ENCODE data around the gene THSD7B. TPM values are rescaled to one million over a fixed set of nuclear protein-coding genes. Genes with fewer than 3 reads are reported as not detected.

Gene THSD7B
- polyA plus RNA-seq, 2 of the 4 experiments (the other 2 are of a cell fraction), result not detected

DNA sequence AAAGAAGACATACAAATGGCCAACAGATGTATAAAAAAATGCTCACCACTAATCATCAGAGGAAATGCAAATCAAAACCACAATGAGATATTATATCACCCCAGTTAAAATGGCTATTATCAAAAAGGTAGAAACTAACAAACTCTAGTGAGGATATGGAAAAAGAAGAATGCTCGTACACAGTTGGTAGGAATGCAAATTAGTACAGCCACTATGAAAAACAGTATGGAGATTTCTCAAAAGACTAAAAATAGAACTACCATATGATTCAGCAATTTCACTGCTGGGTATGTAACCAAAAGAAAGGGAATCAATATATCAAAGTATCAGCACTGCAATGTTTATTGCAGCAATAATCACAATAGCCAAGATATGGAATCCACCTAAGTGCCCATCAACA is 679.6 kb downstream of the THSD7B start:
- FAIRE-seq (no peak), ATAC-seq (no peak), DNase-seq (ENCODE audit: low read depth in 1 of 2, low spot score in 1 of 2) (no peak)
- Histone ChIP-seq H3K4me1 (no peaks in the 10 kb centered on the region), H3K27ac (no peak overlapping the region), H3K4me3 (no peak overlapping the region), H3K9me3 (no peaks in the 10 kb centered on the region), H3K4me2 (no peak overlapping the region)
- 0% methylated on average over 1 of the region's 1 CpG for WGBS (ENCODE audit: missing lambda C conversion rate)
- ChIA-PET CTCF (no interaction called here), POLR2A (no interaction called here)
- no peak for TF ChIP-seq ZFP36 (IDR thresholded peaks at IDR 0.05; ENCODE audit: borderline replicate concordance, partially characterized antibody)
- TF ChIP-seq PHF8 (IDR thresholded peaks at IDR 0.05; ENCODE audit: borderline replicate concordance, low read depth), result no peak

GRCh38 chr2:137449454-137449853 is 684.1 kb downstream of the THSD7B start:
- no peak overlapping the region for H3K4me2 ChIP-seq
- H3K4me1 ChIP-seq, result no peaks in the 10 kb centered on the region
- H3K27ac ChIP-seq, result no peak overlapping the region
- H3K4me3 ChIP-seq, result no peak overlapping the region
- TF ChIP-seq RCOR1 (IDR thresholded peaks at IDR 0.05; ENCODE audit: low read depth, low read length) (no peak), CHD2 (IDR thresholded peaks at IDR 0.05; ENCODE audit: low read length, partially characterized antibody) (no peak), SREBF2 (IDR thresholded peaks at IDR 0.05) (no peak), TFCP2L1 (CRISPR knock-in tag; IDR thresholded peaks at IDR 0.05) (no peak), MAZ (IDR thresholded peaks at IDR 0.05; ENCODE audit: borderline replicate concordance, low read depth, low read length) (no peak), POLR2A (IDR thresholded peaks at IDR 0.05; ENCODE audit: low read length) (no peak), PHF8 (IDR thresholded peaks at IDR 0.05; ENCODE audit: borderline replicate concordance, low read depth) (no peak), POLR2AphosphoS2 (conservative IDR thresholded peaks at IDR 0.05; ENCODE audit: low read length) (no peak), ELK1 (IDR thresholded peaks at IDR 0.05; ENCODE audit: low read depth, low read length) (no peak), REST (IDR thresholded peaks at IDR 0.05) (no peak), MAFK (IDR thresholded peaks at IDR 0.05; ENCODE audit: partially characterized antibody) (no peak), FOSB (CRISPR knock-in tag; IDR thresholded peaks at IDR 0.05) (no peak), NFE2L2 (conservative IDR thresholded peaks at IDR 0.05; ENCODE audit: low read length) (no peak), HEYL (CRISPR knock-in tag; IDR thresholded peaks at IDR 0.05) (no peak)
- H3K9me3 ChIP-seq, result no peaks in the 10 kb centered on the region
- no peak for FAIRE-seq
- no peak for ATAC-seq
- CTCF ChIA-PET, result no interaction called here
- POLR2A ChIA-PET, result no interaction called here
- no peak for DNase-seq (ENCODE audit: low read depth in 1 of 2, low spot score in 1 of 2)

DNA sequence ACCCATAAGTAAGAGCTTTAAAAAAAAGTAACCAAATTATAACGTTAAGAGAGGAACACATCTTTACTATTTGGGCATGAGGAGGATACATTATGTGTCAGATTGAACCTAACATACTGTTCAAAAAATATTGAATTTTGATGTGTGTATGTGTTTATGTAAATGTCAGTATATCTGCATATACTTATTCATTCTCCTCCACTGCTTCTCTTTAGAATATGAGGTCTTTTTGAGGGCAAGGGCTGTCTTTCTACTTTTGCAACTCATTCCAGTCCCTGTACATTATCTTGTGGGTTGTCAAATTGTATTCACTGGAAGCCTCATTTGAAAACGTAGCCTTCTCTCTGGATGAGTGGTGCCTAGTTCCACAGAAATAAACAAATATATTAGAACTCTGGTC is 689.5 kb downstream of the THSD7B start:
- TF ChIP-seq BCL3 (IDR thresholded peaks at IDR 0.05), result no peak
- no peak for TF ChIP-seq NFE2L2 (conservative IDR thresholded peaks at IDR 0.05; ENCODE audit: low read length)
- no peak for TF ChIP-seq ELK1 (IDR thresholded peaks at IDR 0.05; ENCODE audit: low read depth, low read length)
- no peak for TF ChIP-seq MAFK (IDR thresholded peaks at IDR 0.05; ENCODE audit: partially characterized antibody)
- no peak for TF ChIP-seq HOXB5 (CRISPR knock-in tag; IDR thresholded peaks at IDR 0.05)
- TF ChIP-seq ESRRA (IDR thresholded peaks at IDR 0.05; ENCODE audit: borderline replicate concordance, low read length), result no peak
- TF ChIP-seq EP300 (IDR thresholded peaks at IDR 0.05), result no peak
- TF ChIP-seq HDAC2 (IDR thresholded peaks at IDR 0.05), result no peak
- TF ChIP-seq ZNF302 (CRISPR knock-in tag; IDR thresholded peaks at IDR 0.05), result no peak
- TF ChIP-seq, protein P1, sequence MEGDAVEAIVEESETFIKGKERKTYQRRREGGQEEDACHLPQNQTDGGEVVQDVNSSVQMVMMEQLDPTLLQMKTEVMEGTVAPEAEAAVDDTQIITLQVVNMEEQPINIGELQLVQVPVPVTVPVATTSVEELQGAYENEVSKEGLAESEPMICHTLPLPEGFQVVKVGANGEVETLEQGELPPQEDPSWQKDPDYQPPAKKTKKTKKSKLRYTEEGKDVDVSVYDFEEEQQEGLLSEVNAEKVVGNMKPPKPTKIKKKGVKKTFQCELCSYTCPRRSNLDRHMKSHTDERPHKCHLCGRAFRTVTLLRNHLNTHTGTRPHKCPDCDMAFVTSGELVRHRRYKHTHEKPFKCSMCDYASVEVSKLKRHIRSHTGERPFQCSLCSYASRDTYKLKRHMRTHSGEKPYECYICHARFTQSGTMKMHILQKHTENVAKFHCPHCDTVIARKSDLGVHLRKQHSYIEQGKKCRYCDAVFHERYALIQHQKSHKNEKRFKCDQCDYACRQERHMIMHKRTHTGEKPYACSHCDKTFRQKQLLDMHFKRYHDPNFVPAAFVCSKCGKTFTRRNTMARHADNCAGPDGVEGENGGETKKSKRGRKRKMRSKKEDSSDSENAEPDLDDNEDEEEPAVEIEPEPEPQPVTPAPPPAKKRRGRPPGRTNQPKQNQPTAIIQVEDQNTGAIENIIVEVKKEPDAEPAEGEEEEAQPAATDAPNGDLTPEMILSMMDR (IDR thresholded peaks at IDR 0.05), result no peak
- no peak for TF ChIP-seq HOXB13 (CRISPR knock-in tag; IDR thresholded peaks at IDR 0.05; ENCODE audit: low read depth)
- TF ChIP-seq KDM1A (IDR thresholded peaks at IDR 0.05; ENCODE audit: low read depth), result no peak
- no peak for TF ChIP-seq HEYL (CRISPR knock-in tag; IDR thresholded peaks at IDR 0.05)
- no peak for TF ChIP-seq GATA3 (IDR thresholded peaks at IDR 0.05; ENCODE audit: borderline replicate concordance)
- no peak for TF ChIP-seq NR3C1 (IDR thresholded peaks at IDR 0.05)
- H3K4me1 ChIP-seq, result no peaks in the 10 kb centered on the region
- FAIRE-seq, result no peak
- ChIA-PET CTCF (no interaction called here), POLR2A (no interaction called here)
- H3K4me3 ChIP-seq, result no peak overlapping the region
- DNase-seq (ENCODE audit: low read depth in 1 of 2, low spot score in 1 of 2), result no peak
- no peak overlapping the region for H3K27ac ChIP-seq
- no peaks in the 10 kb centered on the region for H3K9me3 ChIP-seq
- ATAC-seq, result no peak
- WGBS (ENCODE audit: missing lambda C conversion rate), result 2% methylated on average over 2 of the region's 2 CpGs
- H3K4me2 ChIP-seq, result no peak overlapping the region
